GM12873 (cell line): ENCODE measurements around the gene RNF31.

Experiments used
- CTCF ChIP-seq: IDR thresholded peaks from 2 replicates; pipeline ENCODE4 v1.5.1; 2012; ENCODE audit warnings: low read depth, mild to moderate bottlenecking, moderate library complexity, low read length, control low read depth; ENCODE audit not compliant: insufficient read depth; ENCODE audit errors: missing control alignments

Gene RNF31

GRCh38 chr14:24189460-24189859 is 42.2 kb downstream of the RNF31 start:
- no peak for TF ChIP-seq CTCF

- no peak for TF ChIP-seq CTCF
These were observed 43.1 kb downstream of the RNF31 start for GRCh38 chr14:24190416-24190815.

- TF ChIP-seq CTCF: no peak
These were observed 45.6 kb downstream of the RNF31 start for GRCh38 chr14:24192933-24193332.

GRCh38 chr14:24194186-24194872 is 47.0 kb downstream of the RNF31 start:
- TF ChIP-seq CTCF: no peak

GRCh38 chr14:24194873-24195185 is 47.5 kb downstream of the RNF31 start:
- no peak for TF ChIP-seq CTCF

- TF ChIP-seq CTCF: no peak
These were observed 48.1 kb downstream of the RNF31 start, which contains the start of gene TM9SF1 for GRCh38 chr14:24195186-24196070. TSS of gene TM9SF1 (minus strand) at chr14:24195441. CDS start at chr14:24195019, 422 bp downstream.
